ENCODE data around the gene TSPAN18.

- TF ChIP-seq CTCF (IDR thresholded peaks at IDR 0.05): no peak
- TF ChIP-seq POLR2A (IDR thresholded peaks at IDR 0.05): no peak
Observed at GRCh38 chr11:44803009-44803408, 76.2 kb downstream of the TSPAN18 start.
